HFFc6 (cell line): ENCODE results near the gene CDC42BPA. TPM values are rescaled to one million over a fixed set of nuclear protein-coding genes. Genes with fewer than 3 reads are reported as not detected.
A peak's percentile ranks its signal among the peaks of the same experiment; 100 is the strongest.

ENCODE experiments used
- DNase-seq: peaks from one replicate; pipeline ENCODE4 v3.0.0-alpha.2; 2018
- H3K27ac Mint-ChIP-seq: 2 replicates; pipeline ENCODE4 v1.8.0; 2020; ENCODE audit warnings: mild to moderate bottlenecking, mixed read lengths
- H3K27me3 Mint-ChIP-seq: 2 replicates; pipeline ENCODE4 v1.8.0; 2021; ENCODE audit warnings: mild to moderate bottlenecking, moderate library complexity, mixed read lengths; ENCODE audit not compliant: insufficient read depth
- H3K36me3 Mint-ChIP-seq: 2 replicates; pipeline ENCODE4 v1.8.0; 2021; ENCODE audit warnings: low read depth, mixed read lengths
- H3K4me1 Mint-ChIP-seq: 2 replicates; pipeline ENCODE4 v1.8.0; 2020; ENCODE audit warnings: low read depth, mixed read lengths
- H3K4me3 Mint-ChIP-seq: 2 replicates; pipeline ENCODE4 v1.8.0; 2020; ENCODE audit warnings: mild to moderate bottlenecking, moderate library complexity, mixed read lengths
- H3K9me3 Mint-ChIP-seq: 2 replicates; pipeline ENCODE4 v1.8.0; 2020; ENCODE audit warnings: mild to moderate bottlenecking, mixed read lengths
- CTCF ChIP-seq: fragments of 200-600 bp; sonication (generic); IDR thresholded peaks from 2 replicates; pipeline ENCODE4 v1.5.0; 2021; ENCODE audit warnings: antibody characterized with exemption, mild to moderate bottlenecking
- total RNA-seq, 6 experiments: library from RNA; stranded (reverse); fragmentation: NEBNext Ultra II Directional; extraction: Animal tissue kit (Norgen Biotek cat#: 25700); gene quantifications; 2 replicates in 1 of 6; 3 replicates in 5 of 6; pipeline ENCODE4 v1.2.3, GENCODE V29; 2021

Gene CDC42BPA
- total RNA-seq, 6 experiments from 2014 or later = 32.8 to 37.8 (median 35.8) TPM

- Mint-ChIP-seq H3K4me1 (peaks cover 29% of the 10 kb centered on the region), H3K9me3 (no peaks in the 10 kb centered on the region), H3K27ac (no peak overlapping the region), H3K4me3 (no peak overlapping the region), H3K27me3 (no peaks in the 10 kb centered on the region), H3K36me3 (peaks cover 9% of the 10 kb centered on the region)
- TF ChIP-seq CTCF = no peak
- no peak for DNase-seq
These were observed 248.8 kb downstream of the CDC42BPA start for GRCh38 chr1:227069490-227069889.

- TF ChIP-seq CTCF = no peak
- no peak overlapping the region for H3K27ac Mint-ChIP-seq
- H3K4me3 Mint-ChIP-seq = no peak overlapping the region
- H3K4me1 Mint-ChIP-seq = peaks cover 26% of the 10 kb centered on the region
- H3K27me3 Mint-ChIP-seq = no peaks in the 10 kb centered on the region
- no peaks in the 10 kb centered on the region for H3K9me3 Mint-ChIP-seq
- DNase-seq = no peak
- peaks cover 9% of the 10 kb centered on the region for H3K36me3 Mint-ChIP-seq
These were observed 249.4 kb downstream of the CDC42BPA start for GRCh38 chr1:227068883-227069282.

- DNase-seq = no peak
- peaks cover 16% of the 10 kb centered on the region; the same call in 1 of the 2 replicates for H3K4me1 Mint-ChIP-seq
- H3K9me3 Mint-ChIP-seq = no peaks in the 10 kb centered on the region
- no peak overlapping the region for H3K4me3 Mint-ChIP-seq
- H3K36me3 Mint-ChIP-seq = peaks cover 9% of the 10 kb centered on the region
- no peaks in the 10 kb centered on the region for H3K27me3 Mint-ChIP-seq
- TF ChIP-seq CTCF = no peak
- H3K27ac Mint-ChIP-seq = no peak overlapping the region
These were observed 251.3 kb downstream of the CDC42BPA start for GRCh38 chr1:227066999-227067398.

GRCh38 chr1:227065311-227065710 is 253.0 kb downstream of the CDC42BPA start:
- no peak for DNase-seq
- no peak overlapping the region for H3K4me3 Mint-ChIP-seq
- no peaks in the 10 kb centered on the region for H3K27me3 Mint-ChIP-seq
- H3K4me1 Mint-ChIP-seq = peaks cover 16% of the 10 kb centered on the region; the same call in 1 of the 2 replicates
- no peaks in the 10 kb centered on the region for H3K9me3 Mint-ChIP-seq
- TF ChIP-seq CTCF = no peak
- peaks cover 16% of the 10 kb centered on the region for H3K36me3 Mint-ChIP-seq
- peak overlapping the region; percentile 27; the same call in 1 of the 2 replicates for H3K27ac Mint-ChIP-seq

GRCh38 chr1:227062306-227062705 is 256.0 kb downstream of the CDC42BPA start:
- peaks cover 26% of the 10 kb centered on the region for H3K4me1 Mint-ChIP-seq
- H3K27ac Mint-ChIP-seq = no peak overlapping the region
- peaks cover 2% of the 10 kb centered on the region for H3K27me3 Mint-ChIP-seq
- no peaks in the 10 kb centered on the region for H3K9me3 Mint-ChIP-seq
- no peak for DNase-seq
- H3K4me3 Mint-ChIP-seq = no peak overlapping the region
- TF ChIP-seq CTCF = no peak
- peaks cover 22% of the 10 kb centered on the region for H3K36me3 Mint-ChIP-seq

- no peak overlapping the region for H3K4me3 Mint-ChIP-seq
- TF ChIP-seq CTCF = no peak
- H3K4me1 Mint-ChIP-seq = peaks cover 17% of the 10 kb centered on the region
- no peak for DNase-seq
- no peaks in the 10 kb centered on the region for H3K9me3 Mint-ChIP-seq
- peaks cover 2% of the 10 kb centered on the region for H3K27me3 Mint-ChIP-seq
- H3K36me3 Mint-ChIP-seq = peaks cover 13% of the 10 kb centered on the region; the same call in 1 of the 2 replicates
- H3K27ac Mint-ChIP-seq = peak overlapping the region; percentile 53
These were observed 259.2 kb downstream of the CDC42BPA start for GRCh38 chr1:227059076-227059475.
